Endothelial cell of umbilical vein (primary cell): ENCODE measurements around the gene GALNT14. TPM values are rescaled to one million over a fixed set of nuclear protein-coding genes. Genes with fewer than 3 reads are reported as not detected.

ENCODE experiments used
- BruUV-seq: library from RNA; stranded (reverse); fragments of 400-500 nt; replicated peaks from 2 replicates; lab custom pipeline; 2021; lab: Mats Ljungman, UMichigan
- CTCF ChIA-PET: fragments of 300-600, 350-600 bp; sonication (Branson Sonifier 250); formaldehyde crosslinking; loops from one replicate; lab custom pipeline; 2021; ENCODE audit warnings: antibody characterized with exemption, inconsistent platforms; lab: Charles Lee
- POLR2A ChIA-PET: fragments of 300-600, 350-600 bp; sonication (Branson Sonifier 250); formaldehyde crosslinking; loops from one replicate; lab custom pipeline; 2021; ENCODE audit warnings: antibody characterized with exemption, inconsistent platforms; lab: Charles Lee
- DNase-seq: peaks from one replicate; pipeline ENCODE4 v3.0.0-alpha.2; 2011; ENCODE audit warnings: low read depth, low spot score
- FAIRE-seq: peaks from 2 replicates; lab custom pipeline; 2011; peaks lifted over from hg19 to GRCh38; lab: Jason Lieb, UNC
- H2AFZ ChIP-seq: 2 replicates; pipeline ENCODE4 v1.6.0; 2012; ENCODE audit warnings: low read depth, low read length, control low read depth, inconsistent platforms
- H3K27ac ChIP-seq: 2 replicates; pipeline ENCODE4 v1.5.1; 2011; ENCODE audit warnings: low read depth, mild to moderate bottlenecking, control low read depth, low read length, moderate library complexity; ENCODE audit not compliant: insufficient read depth
- H3K27me3 ChIP-seq, 2 experiments: 2 replicates each; pipeline versions ENCODE4 v1.6.0 to v1.6.1; 2011; ENCODE audit warnings: low read length in 2 of 2, mixed read lengths in 1 of 2; ENCODE audit not compliant: control insufficient read depth in 2 of 2, insufficient read depth in 2 of 2
- H3K36me3 ChIP-seq, 2 experiments: 2 replicates in 1 of 2; 3 replicates in 1 of 2; pipeline ENCODE4 v1.5.1; 2011; ENCODE audit warnings: low read length in 2 of 2, mild to moderate bottlenecking in 1 of 2, moderate library complexity in 1 of 2; ENCODE audit not compliant: control insufficient read depth in 2 of 2, insufficient read depth in 2 of 2; ENCODE audit errors: extremely low read depth in 1 of 2
- H3K4me1 ChIP-seq: 3 replicates; pipeline ENCODE4 v1.5.1; 2011; ENCODE audit warnings: mild to moderate bottlenecking, low read length; ENCODE audit not compliant: control insufficient read depth, insufficient read depth; ENCODE audit errors: extremely low read depth
- H3K4me2 ChIP-seq: 2 replicates; pipeline ENCODE4 v1.6.1; 2011; ENCODE audit warnings: low read length, control low read depth, mixed read lengths; ENCODE audit not compliant: insufficient read depth
- H3K4me3 ChIP-seq, 3 experiments: fragments of 200-600 bp in 1 of 3; sonication (generic), shearing (Covaris generic) in 1 of 3; replicated peaks in 1 of 3; 2 replicates each; pipeline ENCODE4 v1.5.1; 2011 to 2016; ENCODE audit warnings: control low read depth in 3 of 3, low read length in 3 of 3, mild to moderate bottlenecking in 2 of 3, inconsistent platforms in 1 of 3, low read depth in 1 of 3, moderate library complexity in 1 of 3; ENCODE audit not compliant: insufficient read depth in 1 of 3
- H3K79me2 ChIP-seq: 2 replicates; pipeline ENCODE4 v1.6.0; 2012; ENCODE audit warnings: low read length, inconsistent platforms; ENCODE audit not compliant: control insufficient read depth, insufficient read depth
- H3K9ac ChIP-seq: replicated peaks from 2 replicates; pipeline ENCODE3; 2011; ENCODE audit warnings: low read length, control low read depth; ENCODE audit not compliant: insufficient read depth; ENCODE audit errors: extremely low read depth
- H3K9me1 ChIP-seq: replicated peaks from 3 replicates; pipeline ENCODE4 v1.6.0; 2011; ENCODE audit warnings: mild to moderate bottlenecking, low read length; ENCODE audit not compliant: control insufficient read depth, insufficient read depth; ENCODE audit errors: extremely low read depth
- H3K9me3 ChIP-seq: replicated peaks from 2 replicates; pipeline ENCODE4 v1.5.1; 2012; ENCODE audit warnings: low read length, inconsistent platforms; ENCODE audit not compliant: control insufficient read depth, insufficient read depth
- H4K20me1 ChIP-seq: replicated peaks from 2 replicates; pipeline ENCODE3; 2011; ENCODE audit warnings: mild to moderate bottlenecking, low read length; ENCODE audit not compliant: control insufficient read depth, insufficient read depth; ENCODE audit errors: extremely low read depth
- CTCF ChIP-seq, 2 donors: IDR thresholded peaks; 1 replicate in 1 of 2; 2 replicates in 1 of 2; pipeline ENCODE4 v1.5.1; 2011; ENCODE audit warnings: low read length in 2 of 2, mild to moderate bottlenecking in 2 of 2, moderate library complexity in 2 of 2, control low read depth in 1 of 2, inconsistent platforms in 1 of 2, low read depth in 1 of 2; ENCODE audit not compliant: insufficient read depth in 1 of 2; ENCODE audit errors: extremely low read depth in 1 of 2
- EZH2 ChIP-seq: IDR thresholded peaks from 2 replicates; pipeline ENCODE4 v1.6.1; 2012; ENCODE audit warnings: borderline replicate concordance, low read depth, mild to moderate bottlenecking, moderate library complexity, low read length, inconsistent platforms; ENCODE audit not compliant: severe bottlenecking
- FOS ChIP-seq: IDR thresholded peaks from 2 replicates; pipeline ENCODE4 v1.6.1; 2011; ENCODE audit warnings: mild to moderate bottlenecking, low read length, moderate library complexity, borderline replicate concordance; ENCODE audit not compliant: insufficient read depth
- GATA2 ChIP-seq: IDR thresholded peaks from 2 replicates; pipeline ENCODE4 v1.7.0; 2011; ENCODE audit warnings: low read depth, mild to moderate bottlenecking, moderate library complexity, mixed read lengths, low read length; ENCODE audit not compliant: insufficient read length, insufficient read depth
- JUN ChIP-seq: IDR thresholded peaks from 2 replicates; pipeline ENCODE4 v1.6.1; 2011; ENCODE audit warnings: borderline replicate concordance, low read depth; ENCODE audit not compliant: insufficient read length, insufficient read depth
- MAX ChIP-seq: IDR thresholded peaks from 2 replicates; pipeline ENCODE4 v1.6.1; 2011; ENCODE audit not compliant: insufficient read depth, insufficient read length
- MYC ChIP-seq: IDR thresholded peaks from one replicate; pipeline ENCODE4 v1.6.1; 2011; ENCODE audit warnings: mild to moderate bottlenecking, low read depth, low read length
- POLR2A ChIP-seq: IDR thresholded peaks from 2 replicates; pipeline ENCODE4 v1.6.1; 2012; ENCODE audit warnings: low read depth, mild to moderate bottlenecking, control low read depth, low read length
- POLR2AphosphoS5 ChIP-seq: IDR thresholded peaks from 2 replicates; pipeline ENCODE4 v1.6.1; 2012; ENCODE audit warnings: low read depth, mild to moderate bottlenecking, control low read depth, low read length, moderate library complexity; ENCODE audit not compliant: insufficient read depth
- dilution Hi-C: fragments of 300-500 bp; cut with MboI; formaldehyde crosslinking; loops from one replicate; pipeline ENCODE4 v1.15.0; 2019; ENCODE audit warnings: low sequenced_read_pairs; ENCODE audit not compliant: extremely low pct_ligation_motif_present
- intact Hi-C: fragments of 100-400 bp; cut with micrococcal nuclease; formaldehyde crosslinking; loops from one replicate; pipeline ENCODE4 v1.10.0; 2022
- polyA plus RNA-seq, 4 experiments: library from polyadenylated mRNA; depleted of rRNA in 3 of 4; stranded (reverse) in 3 of 4; unstranded in 1 of 4; fragments of >200 nt; gene quantifications; 2 replicates each; pipeline versions ENCODE4 v1.2.1 to v1.2.3, GENCODE V29; 2011 to 2012; ENCODE audit warnings: missing spikeins in 1 of 4
- total RNA-seq: library from RNA; stranded (reverse); gene quantifications from 2 replicates; pipeline ENCODE4 v1.2.3, GENCODE V29; 2021

The GALNT14 gene
- total and polyA plus RNA-seq, 2 donors (not counting 3 experiments of a cell fraction or from before 2014, with no cell fraction given), result 0.04 to 0.40 TPM

GRCh38 chr2:31028417-31028816 lies 109.8 kb downstream of the GALNT14 start:
- ChIA-PET POLR2A (no interaction called here), CTCF (no interaction called here)
- no peaks in the 10 kb centered on the region for H3K27me3 ChIP-seq
- H4K20me1 ChIP-seq, result no peaks in the 10 kb centered on the region
- no peak overlapping the region for H3K4me3 ChIP-seq
- no peaks in the 10 kb centered on the region for H3K9me1 ChIP-seq
- dilution Hi-C loops, result no loop called here
- H3K27ac ChIP-seq, result no peak overlapping the region
- TF ChIP-seq GATA2, result no peak
- TF ChIP-seq MAX, result no peak
- no peak for TF ChIP-seq EZH2
- no peak for TF ChIP-seq POLR2AphosphoS5
- TF ChIP-seq FOS, result no peak
- TF ChIP-seq MYC, result no peak
- no peak for TF ChIP-seq JUN
- TF ChIP-seq POLR2A, result no peak
- no peak for TF ChIP-seq CTCF (IDR thresholded peaks at IDR 0.05; ENCODE audit: extremely low read depth in 1 of 2, insufficient read depth in 1 of 2, low read depth in 1 of 2, low read length in 2 of 2)
- FAIRE-seq (no peak), DNase-seq (no peak)
- intact Hi-C loops, result no loop called here
- no peaks in the 10 kb centered on the region for H3K4me1 ChIP-seq
- no peak overlapping the region for H3K9ac ChIP-seq
- no peak overlapping the region for H2AFZ ChIP-seq
- H3K4me2 ChIP-seq, result no peak overlapping the region
- H3K79me2 ChIP-seq, result no peaks in the 10 kb centered on the region
- H3K9me3 ChIP-seq, result no peaks in the 10 kb centered on the region
- H3K36me3 ChIP-seq, result no peaks in the 10 kb centered on the region
- BruUV-seq, result no TSS peak
